Hepatocyte (in vitro differentiated cells): ENCODE measurements around the gene HELZ2. TPM values are rescaled to one million over a fixed set of nuclear protein-coding genes. Genes with fewer than 3 reads are reported as not detected.

ENCODE experiments used
- DNase-seq: peaks from one replicate; pipeline ENCODE4 v3.0.0-alpha.2; 2016; ENCODE audit warnings: low spot score
- H2AFZ ChIP-seq: fragments of 200-600 bp; sonication (generic); 2 replicates; pipeline ENCODE4 v1.6.0; 2016; ENCODE audit warnings: antibody characterized with exemption, mild to moderate bottlenecking
- H3K27ac ChIP-seq: fragments of 200-600 bp; sonication (generic); 2 replicates; pipeline ENCODE4 v1.5.1; 2016; ENCODE audit warnings: mild to moderate bottlenecking
- H3K27me3 ChIP-seq: fragments of 200-600 bp; sonication (generic); 2 replicates; pipeline ENCODE4 v1.6.1; 2016
- H3K36me3 ChIP-seq: fragments of 200-600 bp; sonication (generic); replicated peaks from 2 replicates; pipeline ENCODE4 v1.5.1; 2016; ENCODE audit warnings: low read depth; ENCODE audit not compliant: insufficient read depth
- H3K4me1 ChIP-seq: fragments of 200-600 bp; sonication (generic); 2 replicates; pipeline ENCODE4 v1.5.1; 2016; ENCODE audit warnings: mild to moderate bottlenecking, moderate library complexity; ENCODE audit not compliant: insufficient read depth
- H3K4me2 ChIP-seq: fragments of 200-600 bp; sonication (generic); 2 replicates; pipeline ENCODE4 v1.6.0; 2016
- H3K4me3 ChIP-seq: fragments of 200-600 bp; sonication (generic); 2 replicates; pipeline ENCODE4 v1.5.1; 2016; ENCODE audit warnings: mild to moderate bottlenecking
- H3K79me2 ChIP-seq: fragments of 200-600 bp; sonication (generic); 2 replicates; pipeline ENCODE4 v1.6.0; 2017; ENCODE audit warnings: mild to moderate bottlenecking
- H3K9me2 ChIP-seq: fragments of 200-600 bp; sonication (generic); replicated peaks from 2 replicates; pipeline ENCODE4 v1.6.0; 2017; ENCODE audit warnings: mild to moderate bottlenecking; ENCODE audit not compliant: insufficient read depth
- H3K9me3 ChIP-seq: fragments of 200-600 bp; sonication (generic); 2 replicates; pipeline ENCODE4 v1.5.1; 2016; ENCODE audit warnings: low read depth, mild to moderate bottlenecking
- H4K20me1 ChIP-seq: fragments of 200-600 bp; sonication (generic); 2 replicates; pipeline ENCODE4 v1.6.0; 2016; ENCODE audit warnings: mild to moderate bottlenecking; ENCODE audit not compliant: insufficient read depth, poor library complexity, severe bottlenecking
- EZH2 ChIP-seq: fragments of 200-600 bp; sonication (generic); IDR thresholded peaks from 2 replicates; pipeline ENCODE4 v1.6.1; 2016; ENCODE audit warnings: antibody characterized with exemption, mild to moderate bottlenecking, borderline replicate concordance
- EZH2phosphoT487 ChIP-seq: fragments of 200-600 bp; sonication (generic); IDR thresholded peaks from one replicate; pipeline ENCODE4 v1.6.1; 2018; ENCODE audit warnings: antibody characterized with exemption, mild to moderate bottlenecking, low read depth, moderate library complexity; ENCODE audit not compliant: unreplicated experiment, severe bottlenecking
- WGBS: methylation state at CpG from one replicate; pipeline ENCODE4 v1.1.6; 2016; ENCODE audit warnings: low lambda C conversion rate; ENCODE audit errors: missing lambda C conversion rate; 5-methylcytosine and 5-hydroxymethylcytosine counted together
- polyA plus RNA-seq: library from polyadenylated mRNA; unstranded; fragments of >200 nt; fragmentation: Nextera tagmentation; extraction: Ambion mirVana; gene quantifications from 2 replicates; pipeline ENCODE4 v1.2.1, GENCODE V29; 2016
- total RNA-seq: library from RNA; depleted of rRNA; stranded (reverse); fragments of >200 nt; gene quantifications from 2 replicates; pipeline ENCODE4 v1.2.3, GENCODE V29; 2014
- TF ChIP-seq, protein P1 (sequence below): fragments of 200-600 bp; sonication (generic); IDR thresholded peaks from 2 replicates; pipeline ENCODE4 v1.5.1; 2016; ENCODE audit warnings: antibody characterized with exemption, mild to moderate bottlenecking; ENCODE audit not compliant: poor library complexity

Gene HELZ2
- total and polyA plus RNA-seq, 2 experiments from 2014 or later = 4.6 to 17.0 TPM

DNA sequence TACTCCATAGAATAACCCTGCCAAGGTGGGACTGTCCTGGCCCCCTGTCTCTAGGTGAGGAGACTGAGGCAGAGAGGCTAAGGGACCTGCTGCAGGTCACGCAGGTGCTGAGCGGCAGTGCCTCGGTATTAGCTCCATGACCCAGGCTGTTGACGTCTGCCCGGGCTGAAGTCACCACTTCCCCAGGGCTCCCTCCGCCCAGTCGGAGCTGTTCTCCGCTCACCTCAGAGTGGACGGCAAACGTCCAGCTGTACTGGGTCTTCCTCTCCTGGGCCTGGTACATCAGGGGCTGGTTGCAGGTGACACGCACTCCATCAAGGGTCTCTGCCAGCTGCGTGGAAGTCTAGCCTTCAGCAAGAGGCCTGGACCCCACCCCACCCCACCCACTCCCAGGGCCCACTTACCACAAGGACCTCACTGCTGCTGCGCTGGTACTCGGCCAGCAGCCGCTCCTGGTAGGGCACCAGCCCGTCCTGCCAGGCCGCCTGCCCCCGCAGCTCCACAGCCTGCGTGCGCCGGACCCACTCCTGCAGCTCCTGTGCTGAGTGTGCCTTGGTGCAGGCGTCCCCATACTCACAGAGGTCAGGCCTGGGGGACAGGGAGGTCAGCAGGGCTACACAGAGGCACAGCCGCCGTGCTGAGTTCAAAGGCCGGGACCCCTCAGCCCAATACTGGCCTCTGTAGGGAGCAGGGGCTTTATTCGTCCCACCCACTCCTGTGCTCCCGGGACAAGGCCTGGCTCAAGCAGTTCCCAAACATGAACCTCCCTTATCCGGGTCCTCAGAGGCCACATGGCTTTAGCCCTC lies 3.6 kb downstream of the HELZ2 start:
- 95% methylated on average over 28 of the region's 28 CpGs for WGBS
- Histone ChIP-seq H3K9me2 (no peaks in the 10 kb centered on the region), H3K4me3 (no peak overlapping the region), H3K9me3 (no peaks in the 10 kb centered on the region), H3K4me2 (no peak overlapping the region), H3K79me2 (peaks cover 6% of the 10 kb centered on the region), H4K20me1 (no peaks in the 10 kb centered on the region), H3K4me1 (peaks cover 14% of the 10 kb centered on the region), H3K36me3 (no peaks in the 10 kb centered on the region), H2AFZ (no peak overlapping the region), H3K27ac (no peak overlapping the region), H3K27me3 (no peaks in the 10 kb centered on the region)
- TF ChIP-seq EZH2 (no peak), EZH2phosphoT487 (no peak)
- TF ChIP-seq, protein P1, sequence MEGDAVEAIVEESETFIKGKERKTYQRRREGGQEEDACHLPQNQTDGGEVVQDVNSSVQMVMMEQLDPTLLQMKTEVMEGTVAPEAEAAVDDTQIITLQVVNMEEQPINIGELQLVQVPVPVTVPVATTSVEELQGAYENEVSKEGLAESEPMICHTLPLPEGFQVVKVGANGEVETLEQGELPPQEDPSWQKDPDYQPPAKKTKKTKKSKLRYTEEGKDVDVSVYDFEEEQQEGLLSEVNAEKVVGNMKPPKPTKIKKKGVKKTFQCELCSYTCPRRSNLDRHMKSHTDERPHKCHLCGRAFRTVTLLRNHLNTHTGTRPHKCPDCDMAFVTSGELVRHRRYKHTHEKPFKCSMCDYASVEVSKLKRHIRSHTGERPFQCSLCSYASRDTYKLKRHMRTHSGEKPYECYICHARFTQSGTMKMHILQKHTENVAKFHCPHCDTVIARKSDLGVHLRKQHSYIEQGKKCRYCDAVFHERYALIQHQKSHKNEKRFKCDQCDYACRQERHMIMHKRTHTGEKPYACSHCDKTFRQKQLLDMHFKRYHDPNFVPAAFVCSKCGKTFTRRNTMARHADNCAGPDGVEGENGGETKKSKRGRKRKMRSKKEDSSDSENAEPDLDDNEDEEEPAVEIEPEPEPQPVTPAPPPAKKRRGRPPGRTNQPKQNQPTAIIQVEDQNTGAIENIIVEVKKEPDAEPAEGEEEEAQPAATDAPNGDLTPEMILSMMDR = no peak
- DNase-seq = no peak

DNA sequence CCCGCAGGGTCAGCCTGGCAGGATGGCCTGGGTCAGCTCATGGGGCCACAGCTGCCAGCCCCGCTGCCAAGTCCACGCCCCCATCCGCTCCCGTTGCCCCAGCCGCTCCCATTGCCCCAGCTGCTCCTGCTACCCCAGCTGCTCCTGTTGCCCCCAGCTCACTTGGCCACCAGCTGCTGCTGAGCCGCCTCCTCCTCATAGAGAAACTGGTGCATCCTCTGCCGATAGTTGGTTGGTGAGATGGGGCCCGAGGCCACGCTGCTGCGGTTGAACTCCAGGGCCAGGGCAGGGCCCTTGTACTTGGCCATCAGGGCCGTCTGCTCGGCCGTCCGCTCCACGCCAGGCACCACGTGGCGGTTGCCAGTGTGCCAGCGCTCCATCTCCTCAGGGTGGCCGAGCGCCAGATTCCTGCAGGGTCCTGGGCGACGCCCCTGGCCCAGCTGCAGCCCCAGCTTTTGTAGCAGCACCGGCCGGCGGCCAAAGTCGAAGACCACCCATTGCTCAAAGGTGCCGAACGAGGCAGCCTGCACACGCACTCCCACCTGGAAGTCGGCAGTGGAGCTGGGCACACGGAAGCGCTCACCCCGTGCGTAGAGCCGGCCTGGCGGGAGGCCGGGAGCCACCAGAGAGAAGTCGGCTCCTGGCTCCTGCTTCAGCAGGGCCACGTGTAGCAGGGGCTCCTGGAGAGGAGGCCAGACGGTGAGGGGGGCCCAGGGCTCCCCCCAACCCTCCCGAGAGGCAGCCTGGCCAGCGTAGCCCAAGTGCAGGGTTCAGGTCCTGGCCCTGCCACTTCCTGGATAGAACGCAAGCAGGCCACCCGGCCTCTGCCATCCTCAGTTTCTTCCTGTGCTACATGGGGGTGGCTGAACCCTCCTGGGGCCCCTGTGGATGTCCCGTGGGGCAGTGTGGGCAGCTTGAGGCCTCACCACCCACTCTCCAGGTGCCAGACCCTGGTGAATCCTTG lies 4.8 kb downstream of the HELZ2 start:
- Histone ChIP-seq H4K20me1 (no peaks in the 10 kb centered on the region), H3K9me2 (no peaks in the 10 kb centered on the region), H3K27me3 (no peaks in the 10 kb centered on the region), H3K4me2 (no peak overlapping the region), H3K4me1 (peaks cover 6% of the 10 kb centered on the region), H3K36me3 (no peaks in the 10 kb centered on the region), H3K79me2 (peaks cover 6% of the 10 kb centered on the region), H3K4me3 (no peak overlapping the region), H2AFZ (no peak overlapping the region), H3K27ac (no peak overlapping the region), H3K9me3 (no peaks in the 10 kb centered on the region)
- TF ChIP-seq EZH2 (no peak), EZH2phosphoT487 (no peak)
- TF ChIP-seq, protein P1 = no peak
- 95% methylated on average over 46 of the region's 46 CpGs for WGBS
- no peak for DNase-seq

DNA sequence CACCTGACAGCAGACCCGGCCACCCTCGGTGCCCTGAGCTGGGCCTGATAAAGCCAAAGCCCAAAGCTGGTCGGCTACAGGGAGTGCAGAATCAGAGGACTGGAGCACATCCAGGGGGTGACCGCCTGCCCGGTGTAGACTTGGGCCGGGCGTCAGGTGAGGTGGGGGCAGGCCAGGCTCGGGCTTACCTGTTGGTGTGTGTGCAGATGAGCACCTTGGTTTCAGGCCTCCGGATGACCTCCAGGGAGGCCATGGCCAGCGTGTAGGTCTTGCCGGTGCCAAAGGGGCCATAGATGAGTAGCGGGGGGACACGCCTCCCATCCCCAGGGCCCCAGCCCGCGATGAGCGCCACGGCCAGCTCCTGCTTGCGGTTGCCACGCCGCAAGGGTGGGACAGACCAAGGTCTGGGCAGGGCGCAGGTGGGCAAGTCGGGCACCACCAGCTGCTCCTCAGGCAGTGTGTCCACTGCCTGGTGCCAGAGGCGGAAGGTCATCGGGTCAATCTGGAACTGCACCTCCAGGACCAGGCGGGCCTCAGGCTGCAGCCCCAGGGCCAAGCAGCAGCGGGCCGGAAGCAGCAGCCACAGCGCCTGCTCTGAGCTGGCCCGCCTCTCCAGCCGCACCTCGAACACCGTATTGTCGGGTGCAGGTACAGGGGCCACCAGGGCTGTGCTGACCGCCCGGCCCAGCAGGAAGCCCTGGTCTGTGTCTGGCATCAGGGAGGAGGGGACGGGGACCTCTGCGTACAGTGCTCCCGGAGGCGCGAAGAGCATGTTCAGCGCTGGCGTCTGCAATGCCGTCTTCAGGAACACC lies 5.7 kb downstream of the HELZ2 start:
- H3K4me3 ChIP-seq = no peak overlapping the region
- H3K27me3 ChIP-seq = no peaks in the 10 kb centered on the region
- 96% methylated on average over 31 of the region's 43 CpGs for WGBS
- H3K27ac ChIP-seq = no peak overlapping the region
- H3K9me3 ChIP-seq = no peaks in the 10 kb centered on the region
- no peaks in the 10 kb centered on the region for H3K9me2 ChIP-seq
- no peaks in the 10 kb centered on the region for H3K36me3 ChIP-seq
- no peak overlapping the region for H2AFZ ChIP-seq
- no peaks in the 10 kb centered on the region for H4K20me1 ChIP-seq
- peaks cover 2% of the 10 kb centered on the region for H3K79me2 ChIP-seq
- no peak overlapping the region for H3K4me2 ChIP-seq
- peaks cover 4% of the 10 kb centered on the region for H3K4me1 ChIP-seq
- TF ChIP-seq, protein P1 = no peak
- no peak for TF ChIP-seq EZH2phosphoT487
- no peak for TF ChIP-seq EZH2
- no peak for DNase-seq
